A673 (cell line): ENCODE data around the gene FBXL15.
A peak's percentile ranks its signal among the peaks of the same experiment; 100 is the strongest.

ENCODE experiments used
- CTCF ChIP-seq: fragments of 300-800, 200-600 bp; sonication (generic); conservative IDR thresholded peaks from 2 replicates; pipeline ENCODE4 v1.5.1; 2017; ENCODE audit warnings: low read depth, mild to moderate bottlenecking, antibody characterized with exemption, low read length, moderate library complexity, mixed read lengths
- EZH2 ChIP-seq: fragments of 200-600 bp; sonication (generic); IDR thresholded peaks from 2 replicates; pipeline ENCODE4 v1.6.1; 2017; ENCODE audit warnings: borderline replicate concordance, low read depth, mild to moderate bottlenecking, mixed read lengths, antibody characterized with exemption, low read length; ENCODE audit not compliant: poor library complexity, severe bottlenecking

- TF ChIP-seq CTCF: peak; percentile 44
- no peak for TF ChIP-seq EZH2
These were observed 36.6 kb upstream of the FBXL15 start for GRCh38 chr10:102384053-102384452.
